ENCODE measurements around the gene HECTD2. TPM values are rescaled to one million over a fixed set of nuclear protein-coding genes. Genes with fewer than 3 reads are reported as not detected.

The HECTD2 gene
- total RNA-seq, 1 experiment from 2014 or later = 20.9 TPM

DNA sequence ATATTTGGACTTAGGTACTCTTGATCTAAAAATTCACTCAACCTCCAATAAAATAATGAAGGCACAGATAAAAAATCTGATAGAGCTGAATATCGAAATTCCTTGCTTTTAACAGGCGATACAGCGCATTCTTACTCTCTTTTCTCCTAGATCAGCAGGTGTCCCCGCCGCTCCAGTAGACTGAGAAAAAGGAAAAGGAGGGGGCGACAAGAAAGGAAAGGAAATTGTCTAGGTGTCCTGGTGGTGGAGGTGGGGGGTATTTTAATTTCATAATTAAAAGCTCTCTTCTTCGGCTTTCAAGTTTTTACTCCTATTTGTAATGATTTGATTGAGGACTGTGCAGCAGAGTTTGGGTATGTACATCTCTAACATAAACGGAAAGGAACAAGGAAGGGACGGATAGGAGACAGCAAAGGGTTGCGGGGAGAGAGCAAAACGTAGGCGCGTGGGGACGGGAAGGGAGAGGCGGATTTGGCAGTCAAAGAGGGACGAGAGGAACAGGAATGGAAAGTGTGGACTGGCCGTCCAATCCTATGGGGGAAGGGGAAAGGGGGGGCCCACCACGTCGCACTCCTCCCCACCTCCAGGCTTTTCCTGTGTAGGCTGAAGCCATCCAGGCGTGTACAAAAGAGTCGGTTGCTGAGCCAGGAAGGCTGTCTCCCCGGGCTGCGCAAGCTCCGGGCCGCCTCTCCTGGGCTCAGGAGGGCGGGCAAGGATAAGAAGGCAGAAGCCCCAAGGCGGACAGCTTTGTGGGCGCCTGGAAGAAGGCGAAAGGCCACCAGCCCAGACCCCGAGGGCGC lies 875 bp upstream of the HECTD2 start:
- Histone ChIP-seq H3K36me3 (ENCODE audit: insufficient read depth, low read length, poor library complexity, severe bottlenecking) (no peaks in the 10 kb centered on the region), H3K27ac (ENCODE audit: low read depth, low read length, poor library complexity, severe bottlenecking) (peak overlapping the region; percentile 99), H3K9me3 (ENCODE audit: low read depth, low read length, poor library complexity, severe bottlenecking) (no peaks in the 10 kb centered on the region), H3K4me1 (ENCODE audit: insufficient read depth, low read length, poor library complexity, severe bottlenecking) (peaks cover 33% of the 10 kb centered on the region), H3K4me3 (ENCODE audit: low read depth, low read length, poor library complexity, severe bottlenecking) (peak overlapping the region; percentile 80), H3K27me3 (replicated peaks; ENCODE audit: insufficient read depth, low read depth, low read length, poor library complexity) (no peaks in the 10 kb centered on the region)
- DNase-seq (ENCODE audit: low spot score) = peak; percentile 90
- TF ChIP-seq, protein P1, sequence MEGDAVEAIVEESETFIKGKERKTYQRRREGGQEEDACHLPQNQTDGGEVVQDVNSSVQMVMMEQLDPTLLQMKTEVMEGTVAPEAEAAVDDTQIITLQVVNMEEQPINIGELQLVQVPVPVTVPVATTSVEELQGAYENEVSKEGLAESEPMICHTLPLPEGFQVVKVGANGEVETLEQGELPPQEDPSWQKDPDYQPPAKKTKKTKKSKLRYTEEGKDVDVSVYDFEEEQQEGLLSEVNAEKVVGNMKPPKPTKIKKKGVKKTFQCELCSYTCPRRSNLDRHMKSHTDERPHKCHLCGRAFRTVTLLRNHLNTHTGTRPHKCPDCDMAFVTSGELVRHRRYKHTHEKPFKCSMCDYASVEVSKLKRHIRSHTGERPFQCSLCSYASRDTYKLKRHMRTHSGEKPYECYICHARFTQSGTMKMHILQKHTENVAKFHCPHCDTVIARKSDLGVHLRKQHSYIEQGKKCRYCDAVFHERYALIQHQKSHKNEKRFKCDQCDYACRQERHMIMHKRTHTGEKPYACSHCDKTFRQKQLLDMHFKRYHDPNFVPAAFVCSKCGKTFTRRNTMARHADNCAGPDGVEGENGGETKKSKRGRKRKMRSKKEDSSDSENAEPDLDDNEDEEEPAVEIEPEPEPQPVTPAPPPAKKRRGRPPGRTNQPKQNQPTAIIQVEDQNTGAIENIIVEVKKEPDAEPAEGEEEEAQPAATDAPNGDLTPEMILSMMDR (conservative IDR thresholded peaks at IDR 0.05; ENCODE audit: low read depth, low read length) = no peak
- no peak for TF ChIP-seq EZH2 (IDR thresholded peaks at IDR 0.05; ENCODE audit: borderline replicate concordance, low read depth, low read length, poor library complexity, severe bottlenecking)
- TSS peak; percentile 80 for BruUV-seq (replicated peaks)
- CTCF ChIA-PET = no interaction called here
- POLR2A ChIA-PET (ENCODE audit: low non-redundant PET) = no interaction called here
- intact Hi-C loops (cut with micrococcal nuclease; ENCODE audit: unreplicated experiment) = loop anchor here (2.0 kb wide), 1 partner anchor 132 kb away; no protein-coding TSS in a partner anchor

DNA sequence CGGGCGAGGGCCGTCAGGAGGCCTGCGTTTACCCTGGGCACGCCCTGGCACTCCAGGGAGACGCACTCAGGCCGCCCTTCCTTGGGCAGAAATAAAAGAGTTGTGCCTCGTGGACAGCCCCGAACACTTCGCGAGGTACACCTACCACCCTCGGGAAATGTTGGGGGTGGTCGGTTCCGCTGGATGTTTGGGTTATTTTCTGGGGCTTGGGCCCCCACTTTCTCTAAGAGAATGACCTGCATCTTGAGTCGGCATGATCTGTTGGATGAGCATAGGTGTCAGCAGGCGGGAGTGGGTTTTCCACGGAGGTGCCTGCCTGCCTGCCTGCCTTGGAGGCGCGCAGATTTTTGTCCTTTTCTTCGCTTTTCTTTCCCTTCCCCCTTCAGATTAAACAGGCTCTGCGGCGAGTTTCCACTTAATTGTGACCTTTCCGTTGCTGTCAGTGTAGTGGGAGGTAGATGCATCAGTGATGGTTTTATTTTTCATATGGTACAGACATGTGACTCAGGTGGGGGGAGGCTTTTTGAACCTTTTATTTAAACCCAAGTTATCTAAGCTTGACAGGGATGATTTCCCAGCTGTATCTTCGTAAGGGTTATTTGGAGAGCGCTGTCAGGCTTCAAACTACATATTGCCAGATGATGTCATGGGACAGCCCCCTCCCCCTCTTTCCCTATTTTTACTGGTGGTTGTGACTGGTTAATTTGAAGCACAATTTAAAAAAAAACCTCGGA lies 661 bp downstream of the HECTD2 start:
- Histone ChIP-seq H3K27ac (ENCODE audit: low read depth, low read length, poor library complexity, severe bottlenecking) (peak overlapping the region; percentile 99), H3K27me3 (replicated peaks; ENCODE audit: insufficient read depth, low read depth, low read length, poor library complexity) (no peaks in the 10 kb centered on the region), H3K36me3 (ENCODE audit: insufficient read depth, low read length, poor library complexity, severe bottlenecking) (no peaks in the 10 kb centered on the region), H3K4me1 (ENCODE audit: insufficient read depth, low read length, poor library complexity, severe bottlenecking) (peaks cover 48% of the 10 kb centered on the region), H3K9me3 (ENCODE audit: low read depth, low read length, poor library complexity, severe bottlenecking) (no peaks in the 10 kb centered on the region), H3K4me3 (ENCODE audit: low read depth, low read length, poor library complexity, severe bottlenecking) (peak overlapping the region; percentile 80)
- POLR2A ChIA-PET (ENCODE audit: low non-redundant PET) = interaction anchor here (0.7 kb wide), 1 partner anchor 498 kb away, joined by 4 read pairs; the partner anchor contains the start of gene FGFBP3
- TF ChIP-seq EZH2 (IDR thresholded peaks at IDR 0.05; ENCODE audit: borderline replicate concordance, low read depth, low read length, poor library complexity, severe bottlenecking) = no peak
- TF ChIP-seq, protein P1 (conservative IDR thresholded peaks at IDR 0.05; ENCODE audit: low read depth, low read length) = no peak
- CTCF ChIA-PET = no interaction called here
- BruUV-seq (replicated peaks) = no TSS peak
- DNase-seq (ENCODE audit: low spot score) = peak; percentile 37
- intact Hi-C loops (cut with micrococcal nuclease; ENCODE audit: unreplicated experiment) = loop anchor here (5.0 to 10.0 kb wide), 2 partner anchors 386 to 494 kb away; partner anchors contain the start of genes FGFBP3 and TNKS2

DNA sequence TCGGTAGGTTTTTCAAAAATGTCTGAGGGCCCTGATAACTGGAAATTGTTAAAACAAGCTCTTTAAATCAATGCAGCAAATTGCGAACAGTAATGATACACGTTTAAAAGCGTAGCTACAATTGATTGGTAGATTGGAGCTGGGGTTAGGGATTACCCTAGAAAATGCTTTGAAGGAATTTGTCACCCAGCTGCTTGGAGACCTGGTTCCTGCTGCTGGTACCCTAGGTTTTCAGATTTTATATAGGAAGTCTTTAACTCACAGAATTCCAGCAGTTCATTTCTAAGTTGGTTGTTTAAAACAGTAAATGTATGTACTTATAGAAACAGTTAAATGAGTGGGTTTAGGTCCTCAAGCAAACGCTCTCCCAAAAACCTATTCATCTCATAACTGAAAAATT lies 1.5 kb downstream of the HECTD2 start:
- intact Hi-C loops (cut with micrococcal nuclease; ENCODE audit: unreplicated experiment) = loop anchor here (5.0 to 10.0 kb wide), 2 partner anchors 386 to 493 kb away; partner anchors contain the start of genes FGFBP3 and TNKS2
- DNase-seq (ENCODE audit: low spot score) = no peak
- POLR2A ChIA-PET (ENCODE audit: low non-redundant PET) = interaction anchor here (0.7 kb wide), 1 partner anchor 498 kb away, joined by 4 read pairs; the partner anchor contains the start of gene FGFBP3
- CTCF ChIA-PET = no interaction called here
- no peak for TF ChIP-seq EZH2 (IDR thresholded peaks at IDR 0.05; ENCODE audit: borderline replicate concordance, low read depth, low read length, poor library complexity, severe bottlenecking)
- TF ChIP-seq, protein P1 (conservative IDR thresholded peaks at IDR 0.05; ENCODE audit: low read depth, low read length) = no peak
- H3K36me3 ChIP-seq (ENCODE audit: insufficient read depth, low read length, poor library complexity, severe bottlenecking) = no peaks in the 10 kb centered on the region
- no TSS peak for BruUV-seq (replicated peaks)
- H3K27ac ChIP-seq (ENCODE audit: low read depth, low read length, poor library complexity, severe bottlenecking) = no peak overlapping the region
- H3K27me3 ChIP-seq (replicated peaks; ENCODE audit: insufficient read depth, low read depth, low read length, poor library complexity) = no peaks in the 10 kb centered on the region
- H3K9me3 ChIP-seq (ENCODE audit: low read depth, low read length, poor library complexity, severe bottlenecking) = no peaks in the 10 kb centered on the region
- H3K4me3 ChIP-seq (ENCODE audit: low read depth, low read length, poor library complexity, severe bottlenecking) = peak overlapping the region; percentile 80
- peaks cover 56% of the 10 kb centered on the region for H3K4me1 ChIP-seq (ENCODE audit: insufficient read depth, low read length, poor library complexity, severe bottlenecking)

Measured in A673 (cell line).